Muscle of arm (tissue), 12 donors: Measurements from ENCODE around the gene MEIS3. TPM values are rescaled to one million over a fixed set of nuclear protein-coding genes. Genes with fewer than 3 reads are reported as not detected.
"Not testable (repeated sequence)": the region's sequence is repeated elsewhere in the genome, so short reads cannot be mapped to it uniquely, and the experiment has no call there.

Source experiments
- DNase-seq: peaks from one replicate; pipeline ENCODE4 v3.0.0-alpha.2; 2013
- polyA plus RNA-seq, 12 donors: library from polyadenylated mRNA; unstranded; fragments of 120-200 nt; gene quantifications; one replicate each; pipeline ENCODE4 v1.2.1, GENCODE V29; 2013; ENCODE audit not compliant: insufficient read length in 12 of 12

The MEIS3 gene
- polyA plus RNA-seq, 12 donors, result 5.1 to 17.8 (median 7.8) TPM; not detected in 2

GRCh38 chr19:47417107-47417745 lies 2.1 kb downstream of the MEIS3 start:
- DNase-seq, result no peak

- DNase-seq, result no peak
Measured at GRCh38 chr19:47416643-47416985, 2.7 kb downstream of the MEIS3 start.

- DNase-seq, result no peak
Measured at GRCh38 chr19:47415953-47416642, 3.2 kb downstream of the MEIS3 start.

- DNase-seq, result no peak
Measured at GRCh38 chr19:47414469-47414868, 4.9 kb downstream of the MEIS3 start.

- DNase-seq, result no peak
Measured at GRCh38 chr19:47413941-47414340, 5.4 kb downstream of the MEIS3 start.

- not testable (repeated sequence) for DNase-seq
Measured at GRCh38 chr19:47411696-47412095, 7.6 kb downstream of the MEIS3 start.

GRCh38 chr19:47411101-47411500 lies 8.2 kb downstream of the MEIS3 start:
- no peak for DNase-seq

GRCh38 chr19:47408156-47408938 lies 11.0 kb downstream of the MEIS3 start:
- DNase-seq, result no peak

GRCh38 chr19:47407417-47407774 lies 11.9 kb downstream of the MEIS3 start:
- no peak for DNase-seq

- no peak for DNase-seq
Measured at GRCh38 chr19:47406711-47407416, 12.5 kb downstream of the MEIS3 start.

GRCh38 chr19:47405854-47406417 lies 13.4 kb downstream of the MEIS3 start:
- no peak for DNase-seq

- no peak for DNase-seq
Measured at GRCh38 chr19:47405197-47405550, 14.2 kb downstream of the MEIS3 start.

GRCh38 chr19:47404334-47405196 lies 14.8 kb downstream of the MEIS3 start:
- DNase-seq, result no peak

- DNase-seq, result no peak
Measured at GRCh38 chr19:47402504-47402903, 16.8 kb downstream of the MEIS3 start.

- DNase-seq, result no peak
Measured at GRCh38 chr19:47398707-47399597, 20.4 kb downstream of the MEIS3 start.

GRCh38 chr19:47391510-47392223 lies 27.7 kb downstream of the MEIS3 start:
- peak; percentile 59 for DNase-seq

- DNase-seq, result no peak
Measured at GRCh38 chr19:47390533-47391488, 28.5 kb downstream of the MEIS3 start.

GRCh38 chr19:47389150-47389556 lies 30.2 kb downstream of the MEIS3 start:
- no peak for DNase-seq
